NCI-H510A treated with DMSO at 0.1 percent for 48 hours (cell line): ENCODE measurements around the gene RNGTT.

Experiments
- DNase-seq: peaks from one replicate; lab custom pipeline; 2025; lab: John Stamatoyannopoulos, UW

Gene RNGTT

GRCh38 chr6:88586371-88587149 lies 376.9 kb downstream of the RNGTT start:
- no peak for DNase-seq

GRCh38 chr6:88585276-88585692 lies 378.1 kb downstream of the RNGTT start:
- no peak for DNase-seq

- DNase-seq = no peak
These were observed 378.7 kb downstream of the RNGTT start for GRCh38 chr6:88584581-88585275.

DNA sequence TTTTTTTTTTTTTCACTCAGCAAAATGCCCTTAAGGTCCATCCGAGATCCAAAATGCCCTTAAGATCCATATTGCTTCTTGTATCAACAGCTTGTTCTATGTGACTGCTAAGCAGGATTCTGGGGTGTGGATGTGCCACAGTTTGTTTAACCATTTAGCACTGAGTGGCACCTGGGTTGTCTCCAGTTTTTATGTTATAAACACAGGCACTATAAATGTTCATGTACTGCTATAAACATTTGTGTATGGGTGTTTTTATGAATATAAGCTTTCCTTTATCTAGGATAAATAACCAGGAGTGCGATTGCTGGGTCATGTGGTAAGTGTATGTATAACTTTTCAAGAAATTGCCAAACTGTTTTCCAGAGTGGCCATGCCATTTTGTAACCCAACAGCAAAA lies 386.0 kb downstream of the RNGTT start:
- DNase-seq = no peak

- no peak for DNase-seq
These were observed 387.9 kb downstream of the RNGTT start for GRCh38 chr6:88575536-88575935.

GRCh38 chr6:88574651-88575050 lies 388.8 kb downstream of the RNGTT start:
- DNase-seq = no peak

DNA sequence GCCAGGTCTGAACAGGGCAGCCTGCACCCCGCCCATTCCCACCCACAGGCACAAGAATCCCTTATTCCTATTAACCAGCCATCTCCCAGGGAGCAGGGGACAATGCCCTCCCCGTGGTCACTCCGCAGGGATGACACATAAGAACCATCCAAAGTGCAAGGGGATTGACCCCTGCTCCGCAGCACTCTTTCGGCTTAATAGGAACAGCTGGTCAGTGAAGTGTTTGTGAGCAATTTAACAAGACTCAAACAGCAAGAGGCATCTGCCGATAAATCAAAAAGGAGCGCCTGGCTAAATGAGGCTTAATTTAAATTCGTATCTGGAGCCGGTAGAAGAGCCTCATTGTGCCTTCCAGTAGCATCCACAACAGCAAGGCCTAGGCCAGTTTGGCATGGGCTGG lies 389.4 kb downstream of the RNGTT start:
- DNase-seq = no peak

DNA sequence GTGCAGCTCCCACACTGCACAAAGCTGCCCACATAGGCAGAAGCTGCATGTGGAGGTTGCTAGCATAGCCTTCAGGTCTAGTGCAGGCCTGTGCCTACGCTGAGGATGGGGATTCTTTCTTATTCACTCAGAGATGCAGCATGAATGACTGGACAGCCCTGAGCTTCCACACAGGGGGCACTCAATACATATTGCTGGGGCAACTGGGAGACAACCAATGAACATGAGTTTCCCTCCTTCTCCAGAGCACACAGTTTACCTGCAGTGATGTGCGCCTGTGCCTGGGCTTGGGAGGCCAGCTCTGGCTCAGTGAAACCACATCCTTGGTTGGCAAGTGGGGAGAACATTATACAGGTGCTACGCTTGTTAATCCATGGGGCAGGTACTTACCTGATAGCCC lies 389.9 kb downstream of the RNGTT start:
- DNase-seq = no peak

GRCh38 chr6:88572449-88573139 lies 390.8 kb downstream of the RNGTT start:
- DNase-seq = no peak

DNA sequence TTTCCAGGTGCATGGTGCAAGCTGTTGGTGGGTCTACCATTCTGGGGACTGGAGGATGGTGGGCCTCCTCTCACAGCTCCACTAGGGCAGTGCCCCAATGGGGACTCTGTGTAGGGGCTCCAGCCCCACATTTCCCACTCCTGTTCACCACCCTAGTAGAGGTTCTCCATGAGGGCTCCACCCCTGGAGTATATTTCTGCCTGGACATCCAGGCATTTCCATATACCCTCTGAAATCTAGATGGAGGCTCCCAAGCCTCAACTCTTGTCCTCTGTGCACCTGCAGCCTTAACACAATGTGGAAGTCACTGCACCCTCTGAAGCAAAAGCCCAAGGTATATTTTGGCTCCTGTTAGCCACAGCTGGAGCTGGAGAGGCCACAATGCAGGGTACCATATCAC lies 393.5 kb downstream of the RNGTT start:
- no peak for DNase-seq

- no peak for DNase-seq
These were observed 395.7 kb downstream of the RNGTT start for GRCh38 chr6:88567696-88568095.

DNA sequence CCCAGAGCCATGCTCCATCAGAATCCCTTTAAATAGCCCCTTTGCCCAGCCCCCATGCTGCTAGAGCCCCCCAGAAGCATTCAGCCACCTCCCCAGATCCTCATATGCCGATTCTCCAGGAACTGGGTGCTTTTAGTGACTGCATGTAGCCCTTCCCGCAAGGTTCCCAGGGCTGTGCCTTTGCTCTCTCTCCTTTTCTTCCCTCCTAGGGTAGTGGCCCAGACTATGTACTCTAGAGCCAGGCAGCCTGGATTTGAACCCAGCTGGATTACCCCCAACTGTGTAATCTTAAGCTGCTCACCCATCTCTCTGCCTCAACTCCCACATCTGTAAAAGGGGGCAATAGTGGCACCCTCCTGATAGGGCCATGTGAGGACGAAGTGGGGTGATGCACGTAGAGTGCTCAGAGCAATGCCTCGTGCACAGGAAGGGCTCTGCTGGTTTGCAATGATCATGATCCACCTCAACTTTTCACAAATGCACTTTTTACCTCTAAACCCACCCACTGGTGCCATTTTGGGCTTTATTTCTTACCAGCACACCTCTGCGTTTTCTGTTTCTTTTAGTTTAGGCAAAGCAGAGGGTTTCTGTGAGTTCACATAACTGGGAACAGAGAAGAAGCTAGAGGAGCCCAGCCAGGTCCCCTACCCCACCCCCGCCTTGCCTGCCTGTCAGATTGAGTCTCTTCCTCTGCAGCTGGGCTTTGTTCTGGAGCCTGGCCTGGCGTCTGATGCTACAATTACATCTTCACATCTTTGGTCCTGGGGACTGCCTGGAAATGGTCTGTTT lies 396.5 kb downstream of the RNGTT start:
- no peak for DNase-seq

- no peak for DNase-seq
These were observed 397.6 kb downstream of the RNGTT start for GRCh38 chr6:88565836-88566235.

DNA sequence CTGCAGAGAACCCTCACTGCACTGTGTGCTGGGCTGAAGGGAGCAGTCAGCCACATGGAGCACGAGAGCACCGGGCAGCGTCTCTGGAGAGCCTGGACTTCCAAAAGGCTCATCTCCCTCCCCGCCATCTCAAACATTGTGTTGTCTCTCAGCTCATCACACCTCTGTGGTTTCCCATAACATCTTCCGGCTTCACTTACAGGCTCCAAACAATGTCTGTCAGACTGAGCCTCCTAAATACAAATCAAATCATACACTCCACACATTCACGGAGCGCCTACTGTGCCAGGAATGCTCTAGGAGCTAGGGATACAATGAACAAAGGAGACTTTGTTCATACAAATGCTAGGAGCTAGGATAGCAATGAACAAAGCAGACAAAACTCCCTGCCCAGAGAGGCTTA lies 398.0 kb downstream of the RNGTT start:
- no peak for DNase-seq

DNA sequence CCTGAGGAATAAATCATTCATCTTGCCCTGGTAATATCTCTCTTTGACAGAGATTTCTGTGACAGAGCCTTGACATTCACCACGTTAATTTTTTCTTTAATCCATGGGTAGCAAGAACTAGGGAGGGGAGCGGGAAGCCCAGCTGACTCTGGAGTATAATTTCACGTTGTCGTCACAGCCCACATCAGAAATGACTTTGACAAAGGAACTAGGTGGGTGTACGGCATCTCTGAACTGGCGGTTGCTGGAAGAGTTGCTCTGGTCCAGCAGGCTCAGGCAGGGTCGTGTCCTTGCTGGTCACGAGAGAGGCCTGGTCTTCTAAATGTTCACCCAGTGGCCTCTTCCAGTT lies 400.2 kb downstream of the RNGTT start:
- DNase-seq = no peak

DNA sequence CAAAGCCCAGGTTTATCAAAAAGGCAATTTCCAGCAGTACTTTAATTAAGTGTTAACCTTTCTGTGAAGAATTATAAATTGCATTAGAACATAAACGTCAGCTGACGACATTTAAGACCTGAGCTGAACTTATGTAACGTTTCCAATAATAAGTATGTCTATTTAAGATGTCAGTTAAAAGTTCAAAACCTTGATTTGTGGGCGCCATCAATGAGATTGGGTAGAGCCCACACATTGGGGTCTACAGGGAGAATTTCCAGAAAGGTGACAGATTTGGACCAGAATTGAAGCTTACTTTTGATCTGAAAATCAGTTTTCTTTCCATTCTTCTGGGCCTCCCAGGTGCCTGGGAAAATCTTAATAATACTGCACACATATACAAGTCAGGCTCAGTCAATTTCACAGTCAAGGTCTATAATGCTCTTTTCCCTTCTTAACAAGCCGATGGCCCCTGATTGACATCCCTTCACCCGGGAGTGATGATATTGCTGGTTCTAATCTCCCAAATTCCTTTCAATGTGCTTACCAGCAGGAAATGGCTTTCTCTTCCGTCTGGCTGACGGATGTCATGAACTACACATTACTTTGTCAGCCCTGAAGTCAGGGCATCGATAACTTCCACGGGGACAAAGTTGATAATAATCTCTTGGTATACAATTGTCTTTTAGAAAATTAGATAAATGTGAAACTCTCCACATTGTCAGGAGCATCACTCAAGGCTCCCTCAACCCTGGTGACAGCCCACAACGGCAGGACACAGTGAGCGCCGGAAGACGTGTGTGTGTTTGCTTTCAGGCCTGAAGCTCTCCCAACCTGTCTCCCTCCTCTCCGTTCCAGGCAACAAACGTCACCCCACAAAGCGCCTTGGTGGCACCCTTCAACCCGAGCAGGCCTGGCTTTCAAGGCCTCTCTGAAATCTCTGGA lies 400.8 kb downstream of the RNGTT start:
- DNase-seq = no peak

GRCh38 chr6:88561954-88562315 lies 401.5 kb downstream of the RNGTT start:
- DNase-seq = no peak

- no peak for DNase-seq
These were observed 402.1 kb downstream of the RNGTT start for GRCh38 chr6:88561034-88561953.
